Uterus (tissue), 2 donors: Measurements from ENCODE around the gene CEP350.

Experiments used
- CTCF ChIP-seq, 4 experiments: fragments of 200-600 bp in 2 of 4; fragments of 450-650 bp in 2 of 4; sonication (generic) in 2 of 4; IDR thresholded peaks; one replicate each; pipeline ENCODE4 v1.5.1; 2016 to 2019; ENCODE audit warnings: antibody characterized with exemption in 4 of 4, mild to moderate bottlenecking in 2 of 4, moderate library complexity in 1 of 4
- POLR2A ChIP-seq, 2 donors: fragments of 450-650 bp; IDR thresholded peaks; one replicate each; pipeline ENCODE4 v1.6.1; 2016; ENCODE audit warnings: antibody characterized with exemption in 2 of 2, mild to moderate bottlenecking in 1 of 2, moderate library complexity in 1 of 2

GRCh38 chr1:180041582-180041981 lies 87.0 kb downstream of the CEP350 start:
- TF ChIP-seq POLR2A (IDR thresholded peaks at IDR 0.05) (no peak), CTCF (IDR thresholded peaks at IDR 0.05) (no peak)
